UCSD-AML1 (cell line): ENCODE data around the gene OLFML3.
A peak's percentile ranks its signal among the peaks of the same experiment; 100 is the strongest.
"Not testable (repeated sequence)": the region's sequence is repeated elsewhere in the genome, so short reads cannot be mapped to it uniquely, and the experiment has no call there.

Experiments used
- DNase-seq: peaks from one replicate; lab custom pipeline; 2025; ENCODE audit not compliant: unreplicated experiment; lab: John Stamatoyannopoulos, UW

The OLFML3 gene

GRCh38 chr1:113991467-113991997 is 12.3 kb downstream of the OLFML3 start:
- no peak for DNase-seq

- no peak for DNase-seq
Measured at GRCh38 chr1:113993072-113993471, 13.8 kb downstream of the OLFML3 start.

- no peak for DNase-seq
Measured at GRCh38 chr1:113993766-113994165, 14.5 kb downstream of the OLFML3 start.

GRCh38 chr1:113995382-113995781 is 16.1 kb downstream of the OLFML3 start:
- DNase-seq = no peak

- no peak for DNase-seq
Measured at GRCh38 chr1:113998361-113998760, 19.1 kb downstream of the OLFML3 start.

GRCh38 chr1:113999233-113999632 is 20.0 kb downstream of the OLFML3 start:
- DNase-seq = no peak

- DNase-seq = no peak
Measured at GRCh38 chr1:113999799-114000198, 20.5 kb downstream of the OLFML3 start.

- no peak for DNase-seq
Measured at GRCh38 chr1:114000406-114000805, 21.1 kb downstream of the OLFML3 start.

GRCh38 chr1:114002492-114003239 is 23.4 kb downstream of the OLFML3 start:
- DNase-seq = no peak

GRCh38 chr1:114003431-114003830 is 24.2 kb downstream of the OLFML3 start:
- DNase-seq = peak; percentile 33

- DNase-seq = not testable (repeated sequence)
Measured at GRCh38 chr1:114006825-114007224, 27.6 kb downstream of the OLFML3 start.

GRCh38 chr1:114008480-114008941 is 29.2 kb downstream of the OLFML3 start:
- DNase-seq = no peak

- DNase-seq = no peak
Measured at GRCh38 chr1:114008993-114009392, 29.7 kb downstream of the OLFML3 start.

GRCh38 chr1:114009393-114009792 is 30.1 kb downstream of the OLFML3 start:
- no peak for DNase-seq

GRCh38 chr1:114010433-114011184 is 31.3 kb downstream of the OLFML3 start:
- DNase-seq = no peak

- DNase-seq = no peak
Measured at GRCh38 chr1:114011796-114012195, 32.5 kb downstream of the OLFML3 start.

- no peak for DNase-seq
Measured at GRCh38 chr1:114015075-114015474, 35.8 kb downstream of the OLFML3 start.

GRCh38 chr1:114019724-114020123 is 40.5 kb downstream of the OLFML3 start:
- DNase-seq = not testable (repeated sequence)

GRCh38 chr1:114021665-114022099 is 42.4 kb downstream of the OLFML3 start:
- no peak for DNase-seq

- no peak for DNase-seq
Measured at GRCh38 chr1:114022877-114023276, 43.6 kb downstream of the OLFML3 start.

GRCh38 chr1:114023377-114023776 is 44.1 kb downstream of the OLFML3 start:
- DNase-seq = no peak

- DNase-seq = no peak
Measured at GRCh38 chr1:114024049-114024448, 44.8 kb downstream of the OLFML3 start.
